PC-3 (cell line): ENCODE measurements around the gene TCF12.

Source experiments
- CTCF ChIP-seq: fragments of 300-600 bp; sonication (generic); conservative IDR thresholded peaks from 2 replicates; pipeline ENCODE4 v1.5.1; 2017; ENCODE audit warnings: antibody characterized with exemption, low read depth, mild to moderate bottlenecking, low read length
- EZH2phosphoT487 ChIP-seq: fragments of 300-600 bp; sonication (generic); IDR thresholded peaks from 2 replicates; pipeline ENCODE4 v1.6.1; 2018; ENCODE audit warnings: mild to moderate bottlenecking, antibody characterized with exemption, low read length, borderline replicate concordance

GRCh38 chr15:56972016-56972415 lies 53.6 kb downstream of the TCF12 start:
- TF ChIP-seq CTCF (no peak), EZH2phosphoT487 (no peak)
